WTC11 (cell line): ENCODE data around the gene OBSCN. TPM values are rescaled to one million over a fixed set of nuclear protein-coding genes. Genes with fewer than 3 reads are reported as not detected.

Experiments
- ATAC-seq: fragments of 200-7000 bp; cut with Tn5 transposase; 2 replicates; pipeline ENCODE4 v1.10.0; 2021; ENCODE audit warnings: mild to moderate bottlenecking, moderate library complexity
- CTCF ChIA-PET: fragments of 300-600 bp; sonication (Branson Sonifier 250); formaldehyde crosslinking; loops from one replicate; lab custom pipeline; 2021; ENCODE audit warnings: antibody characterized with exemption; lab: Charles Lee
- POLR2A ChIA-PET: fragments of 350-600 bp; sonication (Branson Sonifier 250); formaldehyde crosslinking; loops from one replicate; lab custom pipeline; 2021; ENCODE audit warnings: antibody characterized with exemption; lab: Charles Lee
- DNase-seq: peaks from one replicate; pipeline ENCODE4 v3.0.0; 2021; ENCODE audit warnings: low spot score
- H3K27ac Mint-ChIP-seq: 2 replicates; pipeline ENCODE4 v1.8.0; 2021; ENCODE audit warnings: mixed read lengths
- H3K27me3 Mint-ChIP-seq: 2 replicates; pipeline ENCODE4 v1.8.0; 2021; ENCODE audit warnings: low read depth, mild to moderate bottlenecking, moderate library complexity, mixed read lengths
- H3K36me3 Mint-ChIP-seq: 2 replicates; pipeline ENCODE4 v1.8.0; 2021; ENCODE audit warnings: mixed read lengths
- H3K4me1 Mint-ChIP-seq: 2 replicates; pipeline ENCODE4 v1.8.0; 2022; ENCODE audit warnings: mixed read lengths
- H3K4me3 Mint-ChIP-seq: 2 replicates; pipeline ENCODE4 v1.8.0; 2021; ENCODE audit warnings: mild to moderate bottlenecking, moderate library complexity, mixed read lengths
- H3K9me3 Mint-ChIP-seq: 2 replicates; pipeline ENCODE4 v1.8.0; 2021; ENCODE audit warnings: mixed read lengths
- CREB1 ChIP-seq: sonication (generic); formaldehyde crosslinking; IDR thresholded peaks from 2 replicates; pipeline ENCODE4 v1.8.0; 2023; ENCODE audit warnings: mild to moderate bottlenecking, missing genetic modification reagents
- ESRRA ChIP-seq: sonication (generic); formaldehyde crosslinking; IDR thresholded peaks from 2 replicates; pipeline ENCODE4 v1.8.1; 2022; ENCODE audit warnings: mild to moderate bottlenecking, missing genetic modification reagents, borderline replicate concordance
- HMGXB4 ChIP-seq: sonication (generic); formaldehyde crosslinking; IDR thresholded peaks from 2 replicates; pipeline ENCODE4 v1.8.1; 2023; ENCODE audit warnings: mild to moderate bottlenecking, moderate library complexity, missing genetic modification reagents
- NR2C2 ChIP-seq: sonication (generic); formaldehyde crosslinking; IDR thresholded peaks from 2 replicates; pipeline ENCODE4 v1.8.0; 2022; ENCODE audit warnings: mild to moderate bottlenecking, missing genetic modification reagents
- RORB ChIP-seq: fragments of 250-450 bp; sonication (Bioruptor Pico); IDR thresholded peaks from 2 replicates; pipeline ENCODE4 v1.9.0; 2021; ENCODE audit warnings: mild to moderate bottlenecking
- SMAD4 ChIP-seq: sonication (generic); formaldehyde crosslinking; IDR thresholded peaks from 2 replicates; pipeline ENCODE4 v1.8.0; 2022; ENCODE audit warnings: mild to moderate bottlenecking, missing genetic modification reagents
- TCF7 ChIP-seq: sonication (generic); formaldehyde crosslinking; IDR thresholded peaks from 2 replicates; pipeline ENCODE4 v1.8.0; 2022; ENCODE audit warnings: mild to moderate bottlenecking, low read depth, missing genetic modification reagents, moderate library complexity
- ZNF232 ChIP-seq: sonication (generic); formaldehyde crosslinking; IDR thresholded peaks from 2 replicates; pipeline ENCODE4 v1.8.0; 2022; ENCODE audit warnings: mild to moderate bottlenecking, missing genetic modification reagents
- ZNF263 ChIP-seq: sonication (generic); formaldehyde crosslinking; IDR thresholded peaks from 2 replicates; pipeline ENCODE4 v1.8.1; 2022; ENCODE audit warnings: low read depth, mild to moderate bottlenecking, moderate library complexity, missing genetic modification reagents
- ZNF512 ChIP-seq: sonication (generic); formaldehyde crosslinking; IDR thresholded peaks from 2 replicates; pipeline ENCODE4 v1.8.1; 2022; ENCODE audit warnings: missing genetic modification reagents, borderline replicate concordance
- total RNA-seq: library from RNA; stranded (reverse); gene quantifications from 3 replicates; pipeline ENCODE4 v1.2.3, GENCODE V29; 2021
- TF ChIP-seq, protein P1 (sequence below): sonication (generic); formaldehyde crosslinking; IDR thresholded peaks from 2 replicates; pipeline ENCODE4 v1.8.0; 2022; ENCODE audit warnings: missing genetic modification reagents
- TF ChIP-seq, protein P2 (sequence below): sonication (generic); formaldehyde crosslinking; IDR thresholded peaks from 2 replicates; pipeline ENCODE4 v1.8.1; 2023; ENCODE audit warnings: mild to moderate bottlenecking, missing genetic modification reagents, borderline replicate concordance

The OBSCN gene
- total RNA-seq, 1 experiment from 2014 or later, result 38.8 TPM

GRCh38 chr1:228245111-228245510 lies 37.3 kb downstream of the OBSCN start (continued):
- TF ChIP-seq ESRRA (CRISPR knock-in tag) (no peak), CREB1 (CRISPR knock-in tag) (no peak), TCF7 (no peak), SMAD4 (CRISPR knock-in tag) (no peak), ZNF512 (CRISPR knock-in tag) (no peak), NR2C2 (no peak), ZNF263 (CRISPR knock-in tag) (no peak), RORB (no peak)
- TF ChIP-seq, protein P1, sequence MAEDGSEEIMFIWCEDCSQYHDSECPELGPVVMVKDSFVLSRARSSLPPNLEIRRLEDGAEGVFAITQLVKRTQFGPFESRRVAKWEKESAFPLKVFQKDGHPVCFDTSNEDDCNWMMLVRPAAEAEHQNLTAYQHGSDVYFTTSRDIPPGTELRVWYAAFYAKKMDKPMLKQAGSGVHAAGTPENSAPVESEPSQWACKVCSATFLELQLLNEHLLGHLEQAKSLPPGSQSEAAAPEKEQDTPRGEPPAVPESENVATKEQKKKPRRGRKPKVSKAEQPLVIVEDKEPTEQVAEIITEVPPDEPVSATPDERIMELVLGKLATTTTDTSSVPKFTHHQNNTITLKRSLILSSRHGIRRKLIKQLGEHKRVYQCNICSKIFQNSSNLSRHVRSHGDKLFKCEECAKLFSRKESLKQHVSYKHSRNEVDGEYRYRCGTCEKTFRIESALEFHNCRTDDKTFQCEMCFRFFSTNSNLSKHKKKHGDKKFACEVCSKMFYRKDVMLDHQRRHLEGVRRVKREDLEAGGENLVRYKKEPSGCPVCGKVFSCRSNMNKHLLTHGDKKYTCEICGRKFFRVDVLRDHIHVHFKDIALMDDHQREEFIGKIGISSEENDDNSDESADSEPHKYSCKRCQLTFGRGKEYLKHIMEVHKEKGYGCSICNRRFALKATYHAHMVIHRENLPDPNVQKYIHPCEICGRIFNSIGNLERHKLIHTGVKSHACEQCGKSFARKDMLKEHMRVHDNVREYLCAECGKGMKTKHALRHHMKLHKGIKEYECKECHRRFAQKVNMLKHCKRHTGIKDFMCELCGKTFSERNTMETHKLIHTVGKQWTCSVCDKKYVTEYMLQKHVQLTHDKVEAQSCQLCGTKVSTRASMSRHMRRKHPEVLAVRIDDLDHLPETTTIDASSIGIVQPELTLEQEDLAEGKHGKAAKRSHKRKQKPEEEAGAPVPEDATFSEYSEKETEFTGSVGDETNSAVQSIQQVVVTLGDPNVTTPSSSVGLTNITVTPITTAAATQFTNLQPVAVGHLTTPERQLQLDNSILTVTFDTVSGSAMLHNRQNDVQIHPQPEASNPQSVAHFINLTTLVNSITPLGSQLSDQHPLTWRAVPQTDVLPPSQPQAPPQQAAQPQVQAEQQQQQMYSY (CRISPR knock-in tag), result no peak

GRCh38 chr1:228246216-228246900 lies 38.5 kb downstream of the OBSCN start:
- no peaks in the 10 kb centered on the region for H3K27me3 Mint-ChIP-seq
- ATAC-seq (no peak), DNase-seq (no peak)
- no peak overlapping the region for H3K27ac Mint-ChIP-seq
- ChIA-PET CTCF (no interaction called here), POLR2A (no interaction called here)
- H3K9me3 Mint-ChIP-seq, result peaks cover 38% of the 10 kb centered on the region
- no peaks in the 10 kb centered on the region for H3K4me1 Mint-ChIP-seq
- H3K36me3 Mint-ChIP-seq, result peaks cover 89% of the 10 kb centered on the region
- TF ChIP-seq, protein P1 (CRISPR knock-in tag), result no peak
- TF ChIP-seq CREB1 (CRISPR knock-in tag) (no peak), HMGXB4 (CRISPR knock-in tag) (no peak), ZNF232 (no peak), ESRRA (CRISPR knock-in tag) (no peak)
- TF ChIP-seq, protein P2, sequence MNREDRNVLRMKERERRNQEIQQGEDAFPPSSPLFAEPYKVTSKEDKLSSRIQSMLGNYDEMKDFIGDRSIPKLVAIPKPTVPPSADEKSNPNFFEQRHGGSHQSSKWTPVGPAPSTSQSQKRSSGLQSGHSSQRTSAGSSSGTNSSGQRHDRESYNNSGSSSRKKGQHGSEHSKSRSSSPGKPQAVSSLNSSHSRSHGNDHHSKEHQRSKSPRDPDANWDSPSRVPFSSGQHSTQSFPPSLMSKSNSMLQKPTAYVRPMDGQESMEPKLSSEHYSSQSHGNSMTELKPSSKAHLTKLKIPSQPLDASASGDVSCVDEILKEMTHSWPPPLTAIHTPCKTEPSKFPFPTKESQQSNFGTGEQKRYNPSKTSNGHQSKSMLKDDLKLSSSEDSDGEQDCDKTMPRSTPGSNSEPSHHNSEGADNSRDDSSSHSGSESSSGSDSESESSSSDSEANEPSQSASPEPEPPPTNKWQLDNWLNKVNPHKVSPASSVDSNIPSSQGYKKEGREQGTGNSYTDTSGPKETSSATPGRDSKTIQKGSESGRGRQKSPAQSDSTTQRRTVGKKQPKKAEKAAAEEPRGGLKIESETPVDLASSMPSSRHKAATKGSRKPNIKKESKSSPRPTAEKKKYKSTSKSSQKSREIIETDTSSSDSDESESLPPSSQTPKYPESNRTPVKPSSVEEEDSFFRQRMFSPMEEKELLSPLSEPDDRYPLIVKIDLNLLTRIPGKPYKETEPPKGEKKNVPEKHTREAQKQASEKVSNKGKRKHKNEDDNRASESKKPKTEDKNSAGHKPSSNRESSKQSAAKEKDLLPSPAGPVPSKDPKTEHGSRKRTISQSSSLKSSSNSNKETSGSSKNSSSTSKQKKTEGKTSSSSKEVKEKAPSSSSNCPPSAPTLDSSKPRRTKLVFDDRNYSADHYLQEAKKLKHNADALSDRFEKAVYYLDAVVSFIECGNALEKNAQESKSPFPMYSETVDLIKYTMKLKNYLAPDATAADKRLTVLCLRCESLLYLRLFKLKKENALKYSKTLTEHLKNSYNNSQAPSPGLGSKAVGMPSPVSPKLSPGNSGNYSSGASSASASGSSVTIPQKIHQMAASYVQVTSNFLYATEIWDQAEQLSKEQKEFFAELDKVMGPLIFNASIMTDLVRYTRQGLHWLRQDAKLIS (CRISPR knock-in tag), result no peak
- no peak overlapping the region for H3K4me3 Mint-ChIP-seq
